Esophagus squamous epithelium (tissue), 5 donors: ENCODE results near the gene ESPNL. TPM values are rescaled to one million over a fixed set of nuclear protein-coding genes. Genes with fewer than 3 reads are reported as not detected.

ENCODE experiments used
- DNase-seq: peaks from one replicate; lab custom pipeline; 2025; lab: John Stamatoyannopoulos, UW
- H3K27ac ChIP-seq, 4 donors: fragments of 200-600 bp; sonication (generic); one replicate each; pipeline ENCODE4 v1.5.1; 2016 to 2019; ENCODE audit warnings: mild to moderate bottlenecking in 1 of 4
- H3K27me3 ChIP-seq, 4 donors: fragments of 200-600 bp; sonication (generic); 1 replicate in 3 of 4; 2 replicates in 1 of 4; pipeline versions ENCODE4 v1.5.1 to v1.6.0; 2017 to 2021; ENCODE audit warnings: antibody characterized with exemption in 1 of 4
- H3K36me3 ChIP-seq, 3 donors: fragments of 200-600 bp; sonication (generic); one replicate each; pipeline ENCODE4 v1.5.1; 2016 to 2019
- H3K4me1 ChIP-seq, 3 donors: fragments of 200-600 bp; sonication (generic); one replicate each; pipeline ENCODE4 v1.5.1; 2017 to 2019
- H3K4me3 ChIP-seq, 4 donors: fragments of 200-600 bp; sonication (generic); 1 replicate in 3 of 4; 2 replicates in 1 of 4; pipeline ENCODE4 v1.5.1; 2016 to 2019; ENCODE audit warnings: mild to moderate bottlenecking in 2 of 4, moderate library complexity in 1 of 4
- H3K9me3 ChIP-seq, 3 donors: fragments of 200-600 bp; sonication (generic); one replicate each; pipeline ENCODE4 v1.5.1; 2016 to 2019
- CTCF ChIP-seq, 6 experiments: fragments of 450-650 bp in 4 of 6; fragments of 200-600 bp in 2 of 6; sonication (generic) in 2 of 6; IDR thresholded peaks; one replicate each; pipeline ENCODE4 v1.5.1; 2016 to 2019; ENCODE audit warnings: antibody characterized with exemption in 6 of 6, mild to moderate bottlenecking in 4 of 6, moderate library complexity in 4 of 6
- POLR2A ChIP-seq, 4 donors: fragments of 450-650 bp; IDR thresholded peaks; one replicate each; pipeline ENCODE4 v1.6.1; 2017; ENCODE audit warnings: antibody characterized with exemption in 4 of 4, mild to moderate bottlenecking in 4 of 4, moderate library complexity in 3 of 4
- WGBS, 2 donors: methylation state at CpG; one replicate each; pipeline ENCODE4 v1.1.5; 2018; 5-methylcytosine and 5-hydroxymethylcytosine counted together
- intact Hi-C: fragments of 100-400 bp; cut with DNase I; formaldehyde crosslinking; loops from one replicate; pipeline ENCODE4 v1.15.0; 2022
- total RNA-seq, 4 donors: library from RNA; depleted of rRNA; stranded (reverse); fragments of >200 nt; gene quantifications; one replicate each; pipeline ENCODE4 v1.1.0, GENCODE V29; 2016
- donor health status: DM: yes; HTN: yes; CAD: no.

The ESPNL gene
- total RNA-seq, 4 donors from 2014 or later: 0.04 to 1.3 (median 0.88) TPM; not detected in 1

- Histone ChIP-seq H3K27me3 (no peaks in the 10 kb centered on the region), H3K9me3 (no peaks in the 10 kb centered on the region), H3K4me3 (no peak overlapping the region), H3K36me3 (no peaks in the 10 kb centered on the region), H3K4me1 (peaks cover 27 to 60% (median 49%) of the 10 kb centered on the region in 3 donors), H3K27ac (peak overlapping the region in 1 of 4 donors; percentile 37)
- no peak for DNase-seq
- TF ChIP-seq POLR2A (IDR thresholded peaks at IDR 0.05) (no peak), CTCF (IDR thresholded peaks at IDR 0.05) (no peak)
- 55 to 83% methylated on average over 2 to 9 of the region's 60 CpGs for WGBS, 2 donors
- intact Hi-C loops: no loop called here
Observed at GRCh38 chr2:238140721-238141540, 40.8 kb downstream of the ESPNL start.

GRCh38 chr2:238141541-238142318, 41.6 kb downstream of the ESPNL start:
- 13 to 20% methylated on average over 6 of the region's 10 CpGs for WGBS, 2 donors
- Histone ChIP-seq H3K27me3 (no peaks in the 10 kb centered on the region), H3K36me3 (no peaks in the 10 kb centered on the region), H3K9me3 (no peaks in the 10 kb centered on the region), H3K27ac (peak overlapping the region in 1 of 4 donors; percentile 37), H3K4me1 (peaks cover 27 to 60% (median 49%) of the 10 kb centered on the region in 3 donors), H3K4me3 (no peak overlapping the region)
- TF ChIP-seq CTCF (IDR thresholded peaks at IDR 0.05): no peak
- TF ChIP-seq POLR2A (IDR thresholded peaks at IDR 0.05): no peak
- no peak for DNase-seq
- intact Hi-C loops: no loop called here

GRCh38 chr2:238142382-238143205, 42.5 kb downstream of the ESPNL start:
- no peaks in the 10 kb centered on the region for H3K27me3 ChIP-seq
- H3K4me1 ChIP-seq: peaks cover 27 to 58% (median 47%) of the 10 kb centered on the region in 3 donors
- H3K9me3 ChIP-seq: no peaks in the 10 kb centered on the region
- peak overlapping the region in 2 of 4 donors; percentile 66 to 68 for H3K27ac ChIP-seq
- H3K36me3 ChIP-seq: no peaks in the 10 kb centered on the region
- intact Hi-C loops: no loop called here
- TF ChIP-seq CTCF (IDR thresholded peaks at IDR 0.05) (no peak), POLR2A (IDR thresholded peaks at IDR 0.05) (no peak)
- H3K4me3 ChIP-seq: no peak overlapping the region
- DNase-seq: no peak
- no CpG with 5 or more reads among the region's 30 CpGs for WGBS, 2 donors

- H3K27me3 ChIP-seq: no peaks in the 10 kb centered on the region
- no peaks in the 10 kb centered on the region for H3K9me3 ChIP-seq
- no peak overlapping the region for H3K4me3 ChIP-seq
- H3K27ac ChIP-seq: peak overlapping the region in 3 of 4 donors; percentile 31 to 68 (median 66)
- TF ChIP-seq POLR2A (IDR thresholded peaks at IDR 0.05) (no peak), CTCF (IDR thresholded peaks at IDR 0.05) (no peak)
- H3K36me3 ChIP-seq: no peaks in the 10 kb centered on the region
- WGBS, 2 donors: 41 to 42% methylated on average over 8 to 16 of the region's 20 CpGs
- H3K4me1 ChIP-seq: peaks cover 27 to 50% (median 39%) of the 10 kb centered on the region in 3 donors
- intact Hi-C loops: no loop called here
- no peak for DNase-seq
Observed at GRCh38 chr2:238143239-238143951, 43.3 kb downstream of the ESPNL start.
